GM23338 (cell line): ENCODE data around the gene UFD1.

Source experiments
- EZH2 ChIP-seq: fragments of 200-600 bp; sonication (generic); IDR thresholded peaks from one replicate; pipeline ENCODE4 v1.8.0; 2017; ENCODE audit warnings: antibody characterized with exemption, mild to moderate bottlenecking, low read depth; ENCODE audit not compliant: unreplicated experiment
- TF ChIP-seq, protein P1 (sequence below): IDR thresholded peaks from one replicate; pipeline ENCODE4 v1.6.1; 2018; ENCODE audit warnings: antibody characterized with exemption; ENCODE audit not compliant: unreplicated experiment
- TF ChIP-seq, protein P2 (sequence below), 2 experiments: fragments of 200-600 bp in 1 of 2; sonication (generic) in 1 of 2; conservative IDR thresholded peaks; 2 replicates each; pipeline versions ENCODE4 v1.5.1 to v1.6.1; 2016 to 2017; ENCODE audit warnings: antibody characterized with exemption in 2 of 2, low read depth in 2 of 2, mild to moderate bottlenecking in 2 of 2, moderate library complexity in 1 of 2

DNA sequence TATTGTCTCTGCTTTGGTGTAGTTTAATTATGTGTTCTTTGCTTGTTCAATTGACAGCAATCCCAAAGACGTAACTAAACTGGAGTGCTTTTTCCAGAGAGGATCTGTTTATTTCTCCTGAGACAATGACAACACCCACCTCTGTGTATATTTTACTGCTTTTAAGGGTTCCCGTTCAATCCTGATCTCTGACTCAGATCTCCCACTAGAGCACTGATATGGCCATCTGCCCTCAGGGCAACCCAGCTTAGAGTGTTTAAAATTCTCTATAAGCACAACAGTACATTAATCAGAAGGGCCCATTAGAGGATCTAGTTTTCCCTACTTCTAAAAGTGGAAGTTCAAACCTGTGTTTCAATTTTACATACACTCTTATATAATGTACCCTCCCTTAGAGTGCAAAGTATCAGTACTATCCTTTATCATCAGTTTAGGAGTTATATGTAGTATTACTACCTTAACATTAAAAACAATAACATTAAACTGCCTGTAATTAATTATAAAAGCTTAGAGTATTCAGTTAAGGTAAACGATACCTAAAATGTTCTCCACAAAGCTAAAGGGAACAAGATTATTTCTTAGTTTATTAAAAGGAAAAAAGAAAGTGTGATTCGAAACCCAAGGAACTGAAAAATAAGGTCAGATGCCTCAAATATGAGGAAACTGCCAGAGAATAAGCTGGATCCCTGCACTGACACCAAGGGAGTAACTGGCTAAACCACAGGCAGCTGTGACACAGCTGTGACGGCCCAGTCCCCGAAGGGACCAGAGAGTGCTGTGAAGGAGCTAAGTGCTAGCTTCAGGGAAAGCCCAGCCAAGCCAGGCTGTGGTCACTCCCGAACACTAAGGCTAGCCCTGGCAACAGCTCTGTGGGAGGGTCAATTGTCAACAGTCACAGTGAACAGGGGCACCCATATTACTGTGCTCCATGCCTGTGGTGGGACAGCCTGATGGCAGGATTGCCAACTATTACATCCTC is 15.2 kb downstream of the UFD1 start:
- TF ChIP-seq, protein P1, sequence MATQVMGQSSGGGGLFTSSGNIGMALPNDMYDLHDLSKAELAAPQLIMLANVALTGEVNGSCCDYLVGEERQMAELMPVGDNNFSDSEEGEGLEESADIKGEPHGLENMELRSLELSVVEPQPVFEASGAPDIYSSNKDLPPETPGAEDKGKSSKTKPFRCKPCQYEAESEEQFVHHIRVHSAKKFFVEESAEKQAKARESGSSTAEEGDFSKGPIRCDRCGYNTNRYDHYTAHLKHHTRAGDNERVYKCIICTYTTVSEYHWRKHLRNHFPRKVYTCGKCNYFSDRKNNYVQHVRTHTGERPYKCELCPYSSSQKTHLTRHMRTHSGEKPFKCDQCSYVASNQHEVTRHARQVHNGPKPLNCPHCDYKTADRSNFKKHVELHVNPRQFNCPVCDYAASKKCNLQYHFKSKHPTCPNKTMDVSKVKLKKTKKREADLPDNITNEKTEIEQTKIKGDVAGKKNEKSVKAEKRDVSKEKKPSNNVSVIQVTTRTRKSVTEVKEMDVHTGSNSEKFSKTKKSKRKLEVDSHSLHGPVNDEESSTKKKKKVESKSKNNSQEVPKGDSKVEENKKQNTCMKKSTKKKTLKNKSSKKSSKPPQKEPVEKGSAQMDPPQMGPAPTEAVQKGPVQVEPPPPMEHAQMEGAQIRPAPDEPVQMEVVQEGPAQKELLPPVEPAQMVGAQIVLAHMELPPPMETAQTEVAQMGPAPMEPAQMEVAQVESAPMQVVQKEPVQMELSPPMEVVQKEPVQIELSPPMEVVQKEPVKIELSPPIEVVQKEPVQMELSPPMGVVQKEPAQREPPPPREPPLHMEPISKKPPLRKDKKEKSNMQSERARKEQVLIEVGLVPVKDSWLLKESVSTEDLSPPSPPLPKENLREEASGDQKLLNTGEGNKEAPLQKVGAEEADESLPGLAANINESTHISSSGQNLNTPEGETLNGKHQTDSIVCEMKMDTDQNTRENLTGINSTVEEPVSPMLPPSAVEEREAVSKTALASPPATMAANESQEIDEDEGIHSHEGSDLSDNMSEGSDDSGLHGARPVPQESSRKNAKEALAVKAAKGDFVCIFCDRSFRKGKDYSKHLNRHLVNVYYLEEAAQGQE: no peak
- TF ChIP-seq, protein P2, sequence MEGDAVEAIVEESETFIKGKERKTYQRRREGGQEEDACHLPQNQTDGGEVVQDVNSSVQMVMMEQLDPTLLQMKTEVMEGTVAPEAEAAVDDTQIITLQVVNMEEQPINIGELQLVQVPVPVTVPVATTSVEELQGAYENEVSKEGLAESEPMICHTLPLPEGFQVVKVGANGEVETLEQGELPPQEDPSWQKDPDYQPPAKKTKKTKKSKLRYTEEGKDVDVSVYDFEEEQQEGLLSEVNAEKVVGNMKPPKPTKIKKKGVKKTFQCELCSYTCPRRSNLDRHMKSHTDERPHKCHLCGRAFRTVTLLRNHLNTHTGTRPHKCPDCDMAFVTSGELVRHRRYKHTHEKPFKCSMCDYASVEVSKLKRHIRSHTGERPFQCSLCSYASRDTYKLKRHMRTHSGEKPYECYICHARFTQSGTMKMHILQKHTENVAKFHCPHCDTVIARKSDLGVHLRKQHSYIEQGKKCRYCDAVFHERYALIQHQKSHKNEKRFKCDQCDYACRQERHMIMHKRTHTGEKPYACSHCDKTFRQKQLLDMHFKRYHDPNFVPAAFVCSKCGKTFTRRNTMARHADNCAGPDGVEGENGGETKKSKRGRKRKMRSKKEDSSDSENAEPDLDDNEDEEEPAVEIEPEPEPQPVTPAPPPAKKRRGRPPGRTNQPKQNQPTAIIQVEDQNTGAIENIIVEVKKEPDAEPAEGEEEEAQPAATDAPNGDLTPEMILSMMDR (conservative IDR thresholded peaks at IDR 0.05; ENCODE audit: low read depth in 2 of 2): no peak
- TF ChIP-seq EZH2: no peak
